OCI-LY7 (cell line): ENCODE data around the gene ABCC8.

Experiments used
- EZH2phosphoT487 ChIP-seq: fragments of 200-600 bp; sonication (generic); IDR thresholded peaks from 2 replicates; pipeline ENCODE4 v1.6.1; 2018; ENCODE audit warnings: low read depth, borderline replicate concordance, mild to moderate bottlenecking, mixed run types, antibody characterized with exemption, low read length, moderate library complexity, mixed read lengths
- TF ChIP-seq, protein P1 (sequence below): fragments of 200-600 bp; sonication (generic); conservative IDR thresholded peaks from 2 replicates; pipeline ENCODE4 v1.5.1; 2014; ENCODE audit warnings: mild to moderate bottlenecking, antibody characterized with exemption, low read length, moderate library complexity, mixed read lengths

DNA sequence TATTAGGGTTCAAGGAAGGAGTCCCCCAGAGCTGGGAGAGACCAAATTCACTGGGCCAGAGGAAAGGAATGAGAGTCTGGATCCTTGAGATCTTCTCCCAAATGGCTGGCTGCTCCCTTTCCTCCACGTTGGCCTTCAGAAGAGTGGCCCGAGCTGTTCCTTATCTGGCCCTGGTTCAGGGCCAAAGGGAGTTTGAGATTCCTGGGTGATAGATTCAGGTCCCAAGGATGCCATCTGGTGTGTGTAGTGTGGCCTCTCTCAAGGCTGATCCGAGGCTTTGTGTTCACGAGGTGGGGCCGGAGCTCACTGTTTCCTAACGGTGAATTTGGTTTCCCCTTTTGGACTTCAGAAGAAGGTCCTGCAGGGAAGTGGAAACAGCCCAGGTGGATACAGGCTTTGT, 17.4 kb upstream of the ABCC8 start:
- TF ChIP-seq, protein P1, sequence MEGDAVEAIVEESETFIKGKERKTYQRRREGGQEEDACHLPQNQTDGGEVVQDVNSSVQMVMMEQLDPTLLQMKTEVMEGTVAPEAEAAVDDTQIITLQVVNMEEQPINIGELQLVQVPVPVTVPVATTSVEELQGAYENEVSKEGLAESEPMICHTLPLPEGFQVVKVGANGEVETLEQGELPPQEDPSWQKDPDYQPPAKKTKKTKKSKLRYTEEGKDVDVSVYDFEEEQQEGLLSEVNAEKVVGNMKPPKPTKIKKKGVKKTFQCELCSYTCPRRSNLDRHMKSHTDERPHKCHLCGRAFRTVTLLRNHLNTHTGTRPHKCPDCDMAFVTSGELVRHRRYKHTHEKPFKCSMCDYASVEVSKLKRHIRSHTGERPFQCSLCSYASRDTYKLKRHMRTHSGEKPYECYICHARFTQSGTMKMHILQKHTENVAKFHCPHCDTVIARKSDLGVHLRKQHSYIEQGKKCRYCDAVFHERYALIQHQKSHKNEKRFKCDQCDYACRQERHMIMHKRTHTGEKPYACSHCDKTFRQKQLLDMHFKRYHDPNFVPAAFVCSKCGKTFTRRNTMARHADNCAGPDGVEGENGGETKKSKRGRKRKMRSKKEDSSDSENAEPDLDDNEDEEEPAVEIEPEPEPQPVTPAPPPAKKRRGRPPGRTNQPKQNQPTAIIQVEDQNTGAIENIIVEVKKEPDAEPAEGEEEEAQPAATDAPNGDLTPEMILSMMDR: no peak
- TF ChIP-seq EZH2phosphoT487: no peak
